DMS114 treated with DMSO at 0.1 percent for 48 hours (cell line): ENCODE results near the gene SPHKAP.
"Not testable (repeated sequence)": the region's sequence is repeated elsewhere in the genome, so short reads cannot be mapped to it uniquely, and the experiment has no call there.

ENCODE experiments used
- DNase-seq: peaks from one replicate; lab custom pipeline; 2025; ENCODE audit not compliant: unreplicated experiment; lab: John Stamatoyannopoulos, UW

SPHKAP gene, protein sequence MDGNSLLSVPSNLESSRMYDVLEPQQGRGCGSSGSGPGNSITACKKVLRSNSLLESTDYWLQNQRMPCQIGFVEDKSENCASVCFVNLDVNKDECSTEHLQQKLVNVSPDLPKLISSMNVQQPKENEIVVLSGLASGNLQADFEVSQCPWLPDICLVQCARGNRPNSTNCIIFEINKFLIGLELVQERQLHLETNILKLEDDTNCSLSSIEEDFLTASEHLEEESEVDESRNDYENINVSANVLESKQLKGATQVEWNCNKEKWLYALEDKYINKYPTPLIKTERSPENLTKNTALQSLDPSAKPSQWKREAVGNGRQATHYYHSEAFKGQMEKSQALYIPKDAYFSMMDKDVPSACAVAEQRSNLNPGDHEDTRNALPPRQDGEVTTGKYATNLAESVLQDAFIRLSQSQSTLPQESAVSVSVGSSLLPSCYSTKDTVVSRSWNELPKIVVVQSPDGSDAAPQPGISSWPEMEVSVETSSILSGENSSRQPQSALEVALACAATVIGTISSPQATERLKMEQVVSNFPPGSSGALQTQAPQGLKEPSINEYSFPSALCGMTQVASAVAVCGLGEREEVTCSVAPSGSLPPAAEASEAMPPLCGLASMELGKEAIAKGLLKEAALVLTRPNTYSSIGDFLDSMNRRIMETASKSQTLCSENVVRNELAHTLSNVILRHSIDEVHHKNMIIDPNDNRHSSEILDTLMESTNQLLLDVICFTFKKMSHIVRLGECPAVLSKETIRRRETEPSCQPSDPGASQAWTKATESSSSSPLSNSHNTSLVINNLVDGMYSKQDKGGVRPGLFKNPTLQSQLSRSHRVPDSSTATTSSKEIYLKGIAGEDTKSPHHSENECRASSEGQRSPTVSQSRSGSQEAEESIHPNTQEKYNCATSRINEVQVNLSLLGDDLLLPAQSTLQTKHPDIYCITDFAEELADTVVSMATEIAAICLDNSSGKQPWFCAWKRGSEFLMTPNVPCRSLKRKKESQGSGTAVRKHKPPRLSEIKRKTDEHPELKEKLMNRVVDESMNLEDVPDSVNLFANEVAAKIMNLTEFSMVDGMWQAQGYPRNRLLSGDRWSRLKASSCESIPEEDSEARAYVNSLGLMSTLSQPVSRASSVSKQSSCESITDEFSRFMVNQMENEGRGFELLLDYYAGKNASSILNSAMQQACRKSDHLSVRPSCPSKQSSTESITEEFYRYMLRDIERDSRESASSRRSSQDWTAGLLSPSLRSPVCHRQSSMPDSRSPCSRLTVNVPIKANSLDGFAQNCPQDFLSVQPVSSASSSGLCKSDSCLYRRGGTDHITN (N-terminal part only)

DNA sequence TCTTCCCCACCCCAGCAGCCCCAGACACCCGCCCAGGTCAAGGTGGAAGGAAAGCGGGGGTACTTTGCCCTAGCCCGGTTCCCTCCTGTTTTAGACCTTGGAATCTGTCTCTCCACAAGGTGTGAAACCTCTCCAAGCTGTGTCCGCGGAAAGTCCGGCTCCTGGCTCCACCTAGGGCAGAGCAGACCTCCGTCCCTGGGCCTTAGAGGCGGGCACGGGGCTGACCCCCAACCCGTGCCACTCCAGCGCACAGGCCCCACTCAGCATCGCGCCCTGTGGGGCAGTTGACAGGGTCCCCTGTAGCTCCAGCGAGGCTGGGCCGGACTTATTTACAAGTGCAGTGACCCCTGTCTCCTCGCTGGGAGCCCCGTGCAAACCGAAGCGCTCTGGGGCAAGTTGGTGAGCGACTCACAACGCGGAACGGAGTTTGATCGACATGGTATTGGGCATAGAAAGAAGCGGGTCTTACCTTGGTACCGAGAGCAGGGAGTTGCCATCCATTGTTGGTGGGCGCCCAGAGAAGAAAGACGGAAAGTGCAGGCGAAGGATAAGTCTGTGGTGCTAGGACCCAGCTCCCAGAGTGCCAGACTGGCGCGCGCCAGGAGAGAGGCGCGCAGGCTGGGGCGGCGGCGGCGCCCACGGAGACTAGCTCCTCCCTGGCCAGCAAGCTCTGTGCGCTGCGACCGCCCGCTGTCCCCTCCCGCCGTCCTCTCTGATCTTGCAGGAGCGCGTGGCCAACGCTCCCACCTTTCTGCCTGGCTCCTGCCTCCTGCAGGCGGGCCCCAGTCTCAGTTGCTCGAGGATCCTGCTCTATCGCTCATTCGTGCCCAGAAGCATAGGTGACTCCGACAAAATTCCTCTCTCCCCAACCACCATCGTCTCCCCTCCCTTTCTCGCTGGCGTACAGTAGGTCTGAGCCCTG, at the start of gene SPHKAP:
Gene SPHKAP (minus strand): TSS at position 590 of the 922 bp plus-strand sequence. CDS start 89 bp downstream, at position 501.
- DNase-seq: no peak

- no peak for DNase-seq
Observed at GRCh38 chr2:228227466-228227865, 46.0 kb upstream of the SPHKAP start.

GRCh38 chr2:228224410-228224809, 42.9 kb upstream of the SPHKAP start:
- no peak for DNase-seq

GRCh38 chr2:228218593-228218992, 37.1 kb upstream of the SPHKAP start:
- not testable (repeated sequence) for DNase-seq

- DNase-seq: no peak
Observed at GRCh38 chr2:228197504-228197903, 16.0 kb upstream of the SPHKAP start.

GRCh38 chr2:228180181-228181097, 1.0 kb downstream of the SPHKAP start:
- no peak for DNase-seq

DNA sequence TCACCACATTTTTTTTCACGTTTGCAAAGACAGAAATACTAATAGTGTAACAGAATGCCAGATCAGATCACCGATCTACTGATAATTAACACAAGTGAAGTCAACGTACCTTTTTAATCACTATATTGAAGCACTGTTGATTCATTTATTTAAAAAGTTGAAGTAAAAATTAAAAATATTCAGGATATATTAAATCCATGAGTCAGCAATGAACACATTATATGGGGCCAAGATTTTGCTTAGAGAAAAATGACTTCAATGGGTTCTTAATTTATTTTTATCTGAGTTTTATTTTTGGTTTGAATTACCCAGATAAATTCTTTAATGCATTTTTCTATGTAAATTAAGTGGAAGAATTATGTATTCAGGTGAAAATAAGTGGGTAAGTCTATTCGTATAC, 14.2 kb downstream of the SPHKAP start:
- no peak for DNase-seq

GRCh38 chr2:228164718-228165117, 16.8 kb downstream of the SPHKAP start:
- no peak for DNase-seq

DNA sequence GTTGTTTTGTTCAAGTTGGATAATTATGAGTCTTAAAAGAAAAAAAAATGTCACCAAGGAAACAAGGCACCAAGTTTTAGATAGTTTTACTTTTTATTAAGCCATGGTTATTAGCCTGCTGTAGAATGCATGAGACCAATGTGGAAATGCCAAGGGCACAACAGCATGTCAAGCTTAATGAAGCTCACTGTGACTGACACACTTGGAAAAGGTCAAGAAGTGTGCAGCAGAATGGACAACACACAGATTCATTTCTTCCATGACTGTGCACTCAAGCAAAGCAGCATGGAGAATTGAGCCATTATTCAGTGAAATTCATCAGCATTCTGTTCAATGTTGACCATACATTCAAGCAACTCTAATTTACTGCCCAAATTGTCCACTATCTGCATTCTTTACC, 23.6 kb downstream of the SPHKAP start:
- DNase-seq: no peak

DNA sequence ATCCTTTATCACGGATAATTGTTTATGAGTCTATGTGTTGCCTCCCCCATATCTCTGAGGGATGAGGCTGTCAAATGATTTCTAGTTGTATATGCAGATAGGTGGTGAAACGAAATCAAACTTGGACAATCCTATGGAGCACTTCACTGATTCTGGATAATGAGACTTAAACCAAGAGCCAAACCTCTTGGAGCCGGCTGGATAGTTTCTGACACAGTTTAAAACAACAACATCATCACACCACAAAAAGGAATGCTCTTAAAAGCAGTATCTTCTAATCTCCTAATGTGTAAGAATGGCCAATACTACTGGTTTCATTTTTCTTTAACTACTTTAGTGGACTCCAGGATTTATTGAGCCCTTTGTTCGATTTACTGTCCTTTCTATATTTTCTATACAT, 36.5 kb downstream of the SPHKAP start:
- DNase-seq: no peak

DNA sequence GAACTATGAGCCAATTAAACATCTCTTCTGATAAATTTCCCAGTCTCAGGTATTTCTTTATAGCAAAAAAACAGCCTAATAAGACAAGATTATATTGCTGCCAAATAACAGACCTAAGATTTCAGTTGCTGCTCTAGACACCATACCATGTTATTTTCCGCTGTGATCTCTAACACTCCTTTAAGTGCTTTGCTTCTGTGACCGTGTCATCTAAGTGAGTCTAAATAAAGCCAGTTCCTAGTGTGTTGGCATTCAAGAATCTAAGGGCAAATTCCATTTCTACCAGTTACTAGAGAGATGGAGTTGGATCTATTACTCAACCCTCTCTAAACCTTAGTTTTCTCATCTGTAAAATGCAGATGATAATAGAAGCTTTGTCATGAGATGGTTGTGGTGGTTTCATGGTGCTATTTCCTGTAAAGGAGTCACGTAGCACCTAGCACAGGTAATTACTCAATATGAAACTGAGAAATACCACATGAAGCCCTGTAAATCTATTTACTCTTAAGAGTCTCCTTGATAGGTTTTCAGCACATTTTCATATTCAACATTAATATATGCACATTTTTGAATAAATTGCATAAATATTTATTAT, 40.5 kb downstream of the SPHKAP start:
- no peak for DNase-seq

DNA sequence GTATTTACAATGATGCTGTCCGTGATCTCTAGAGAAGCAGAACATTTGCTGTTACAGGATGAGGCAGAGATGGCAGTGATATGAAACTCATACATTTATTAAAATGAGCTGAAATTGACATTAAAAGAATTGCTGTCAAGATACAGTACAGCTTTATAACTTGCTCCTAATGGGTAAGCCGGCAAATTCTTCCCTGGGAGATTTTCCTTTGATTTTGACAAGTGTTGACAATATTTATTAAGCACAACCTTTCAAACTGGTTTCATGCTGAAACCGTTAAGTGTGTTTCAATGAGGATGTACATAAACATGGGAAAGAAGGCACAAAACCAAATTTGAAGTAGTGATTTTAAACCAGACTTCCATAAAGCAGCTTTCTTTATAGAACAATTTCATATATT, 45.5 kb downstream of the SPHKAP start:
- no peak for DNase-seq

- DNase-seq: no peak
Observed at GRCh38 chr2:228135300-228135699, 46.2 kb downstream of the SPHKAP start.

DNA sequence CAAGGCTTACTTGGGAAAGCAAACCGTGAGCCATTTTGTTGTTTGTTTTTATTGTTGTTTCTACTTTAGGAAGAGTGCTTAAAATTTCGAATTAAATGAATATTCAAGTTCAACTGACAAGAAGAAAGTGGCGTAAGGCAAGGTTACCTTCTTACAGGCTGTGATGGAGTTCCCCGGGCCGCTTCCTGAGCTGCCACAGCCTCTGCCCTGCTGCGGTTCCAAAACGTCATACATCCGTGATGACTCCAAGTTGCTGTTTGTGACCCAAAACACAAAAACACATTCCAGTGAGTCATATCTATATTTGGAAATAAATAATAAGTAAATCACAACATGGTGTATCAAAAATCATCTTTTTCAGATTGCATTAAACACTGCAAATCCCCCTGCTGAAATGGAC, 49.7 kb downstream of the SPHKAP start:
- no peak for DNase-seq

DNA sequence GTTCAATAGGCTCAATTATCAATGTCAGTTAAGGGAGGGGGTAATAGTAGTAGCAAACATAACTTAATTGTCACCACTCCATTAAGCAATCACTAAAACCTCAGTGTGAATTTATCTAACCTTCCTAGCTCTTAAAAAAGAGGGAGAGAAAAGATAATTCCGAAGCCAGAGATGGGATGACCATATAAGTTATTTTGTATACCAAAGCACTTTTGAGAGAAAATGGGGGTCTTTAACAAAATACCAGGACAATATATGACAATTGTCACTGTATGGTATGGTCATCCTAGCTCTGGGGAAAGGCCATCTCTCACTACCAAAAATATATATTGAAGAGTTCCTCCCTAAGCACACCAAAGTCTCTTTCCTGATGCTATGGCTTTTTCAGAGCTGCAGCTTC, 55.1 kb downstream of the SPHKAP start:
- DNase-seq: no peak

DNA sequence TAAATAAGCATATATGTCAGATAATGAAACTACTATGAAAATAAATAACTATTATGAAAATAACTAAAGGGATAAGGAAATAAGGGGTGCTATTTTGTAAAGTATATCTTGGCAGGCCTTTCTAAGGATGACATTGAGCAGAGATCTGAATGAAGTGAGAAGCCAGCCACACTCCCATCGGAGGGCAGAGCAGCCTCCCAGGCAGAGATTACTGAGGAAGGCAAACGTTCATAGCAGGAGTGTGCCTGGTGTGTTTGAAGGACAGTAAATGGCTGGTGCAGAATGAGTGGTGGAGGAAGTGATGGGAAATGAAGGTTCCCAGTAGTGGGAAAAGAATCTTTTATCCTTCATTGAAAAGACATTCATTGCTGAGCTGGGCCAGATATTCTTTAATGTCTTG, 62.5 kb downstream of the SPHKAP start:
- no peak for DNase-seq

GRCh38 chr2:228107846-228108245, 73.6 kb downstream of the SPHKAP start:
- no peak for DNase-seq

GRCh38 chr2:228105526-228106250, 75.8 kb downstream of the SPHKAP start:
- DNase-seq: no peak
